Measurements from ENCODE around the gene NMRK1. TPM values are rescaled to one million over a fixed set of nuclear protein-coding genes. Genes with fewer than 3 reads are reported as not detected.

The NMRK1 gene
- total and polyA plus RNA-seq, 2 donors (not counting 1 experiment from before 2014, with no cell fraction given), result 10.1 TPM

DNA sequence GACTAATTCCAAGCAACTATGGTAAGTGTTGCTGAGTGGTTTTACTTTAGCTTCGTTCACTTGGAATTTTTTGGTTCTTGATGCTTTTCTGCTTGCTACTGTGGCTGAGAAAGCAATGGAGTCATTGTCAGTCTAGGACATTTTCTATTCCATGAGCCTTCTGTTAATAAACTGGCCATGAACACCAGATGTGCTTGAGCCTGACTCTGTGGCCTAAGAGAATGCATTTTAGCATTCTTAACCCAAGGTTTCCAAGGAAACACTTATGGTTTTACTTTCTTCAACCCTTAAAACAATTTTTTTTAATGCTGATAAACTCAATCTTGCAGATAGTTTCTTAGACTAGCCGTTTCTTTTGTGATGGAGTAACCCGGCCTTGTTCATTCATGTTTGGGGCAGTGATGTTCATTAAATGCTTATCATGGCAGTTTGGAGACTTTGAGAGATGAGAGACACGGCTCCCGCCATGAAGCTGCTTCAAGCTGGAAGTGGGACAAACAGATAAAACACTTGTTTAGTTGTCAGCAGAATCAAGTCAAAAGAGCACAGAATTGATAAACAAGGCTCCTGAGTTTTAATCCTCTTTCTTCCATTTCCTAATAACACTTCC lies 42.8 kb upstream of the NMRK1 start:
- no peaks in the 10 kb centered on the region for H3K9me3 ChIP-seq (ENCODE audit: control extremely low read depth in 1 of 3, control insufficient read depth in 2 of 3, insufficient read depth in 1 of 3, low read length in 2 of 3)
- no peak overlapping the region for H3K27ac ChIP-seq (ENCODE audit: low read length in 2 of 2)
- ChIA-PET POLR2A (no interaction called here), CTCF (interaction anchor here (1.0 kb wide), 1 partner anchor 18 kb away, joined by 3 read pairs; no protein-coding TSS in a partner anchor)
- H3K36me3 ChIP-seq (replicated peaks in 1 of 2; ENCODE audit: control extremely low read depth in 1 of 2, control insufficient read depth in 1 of 2, extremely low read depth in 1 of 2, insufficient read depth in 2 of 2, low read length in 1 of 2), result peaks cover 11 to 59% of the 10 kb centered on the region in 2 experiments
- Mint-ChIP-seq H3K27me3 (no peaks in the 10 kb centered on the region), H3K27ac (no peak overlapping the region), H3K4me1 (no peaks in the 10 kb centered on the region), H3K9me3 (ENCODE audit: insufficient read depth) (no peaks in the 10 kb centered on the region), H3K4me3 (no peak overlapping the region)
- peaks cover 61% of the 10 kb centered on the region for H4K20me1 ChIP-seq (ENCODE audit: control insufficient read depth, insufficient read depth, low read length, poor library complexity, severe bottlenecking)
- intact Hi-C loops (cut with micrococcal nuclease), result no loop called here
- no peak for ATAC-seq (ENCODE audit: low read depth)
- 89% methylated on average over 3 of the region's 5 CpGs for WGBS (ENCODE audit: insufficient coverage)
- H3K4me1 ChIP-seq (ENCODE audit: control insufficient read depth in 2 of 2, insufficient read depth in 2 of 2, low read length in 2 of 2), result no peaks in the 10 kb centered on the region
- H3K79me2 ChIP-seq (ENCODE audit: control insufficient read depth, insufficient read depth, low read length), result peaks cover 3% of the 10 kb centered on the region
- no peak overlapping the region for H3K4me3 ChIP-seq (ENCODE audit: control extremely low read depth in 1 of 5, extremely low read depth in 1 of 5, insufficient read depth in 1 of 5, low read depth in 2 of 5, low read length in 4 of 5)
- no peaks in the 10 kb centered on the region for H3K27me3 ChIP-seq (replicated peaks in 1 of 4; ENCODE audit: control extremely low read depth in 1 of 4, control insufficient read depth in 3 of 4, insufficient read depth in 4 of 4, low read length in 3 of 4)
- no peak for TF ChIP-seq EZH2 (IDR thresholded peaks at IDR 0.05; ENCODE audit: borderline replicate concordance, insufficient read depth, low read depth, low read length, poor library complexity, severe bottlenecking)
- TF ChIP-seq, protein P1, sequence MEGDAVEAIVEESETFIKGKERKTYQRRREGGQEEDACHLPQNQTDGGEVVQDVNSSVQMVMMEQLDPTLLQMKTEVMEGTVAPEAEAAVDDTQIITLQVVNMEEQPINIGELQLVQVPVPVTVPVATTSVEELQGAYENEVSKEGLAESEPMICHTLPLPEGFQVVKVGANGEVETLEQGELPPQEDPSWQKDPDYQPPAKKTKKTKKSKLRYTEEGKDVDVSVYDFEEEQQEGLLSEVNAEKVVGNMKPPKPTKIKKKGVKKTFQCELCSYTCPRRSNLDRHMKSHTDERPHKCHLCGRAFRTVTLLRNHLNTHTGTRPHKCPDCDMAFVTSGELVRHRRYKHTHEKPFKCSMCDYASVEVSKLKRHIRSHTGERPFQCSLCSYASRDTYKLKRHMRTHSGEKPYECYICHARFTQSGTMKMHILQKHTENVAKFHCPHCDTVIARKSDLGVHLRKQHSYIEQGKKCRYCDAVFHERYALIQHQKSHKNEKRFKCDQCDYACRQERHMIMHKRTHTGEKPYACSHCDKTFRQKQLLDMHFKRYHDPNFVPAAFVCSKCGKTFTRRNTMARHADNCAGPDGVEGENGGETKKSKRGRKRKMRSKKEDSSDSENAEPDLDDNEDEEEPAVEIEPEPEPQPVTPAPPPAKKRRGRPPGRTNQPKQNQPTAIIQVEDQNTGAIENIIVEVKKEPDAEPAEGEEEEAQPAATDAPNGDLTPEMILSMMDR (IDR thresholded peaks at IDR 0.05), result no peak
- no peak overlapping the region for H3K9ac ChIP-seq (ENCODE audit: low read length)
- no peak for DNase-seq
- H2AFZ ChIP-seq (ENCODE audit: insufficient read depth, low read depth, low read length, poor library complexity, severe bottlenecking), result no peak overlapping the region
- H3K4me2 ChIP-seq (replicated peaks; ENCODE audit: low read depth, low read length, poor library complexity, severe bottlenecking), result no peak overlapping the region

DNA sequence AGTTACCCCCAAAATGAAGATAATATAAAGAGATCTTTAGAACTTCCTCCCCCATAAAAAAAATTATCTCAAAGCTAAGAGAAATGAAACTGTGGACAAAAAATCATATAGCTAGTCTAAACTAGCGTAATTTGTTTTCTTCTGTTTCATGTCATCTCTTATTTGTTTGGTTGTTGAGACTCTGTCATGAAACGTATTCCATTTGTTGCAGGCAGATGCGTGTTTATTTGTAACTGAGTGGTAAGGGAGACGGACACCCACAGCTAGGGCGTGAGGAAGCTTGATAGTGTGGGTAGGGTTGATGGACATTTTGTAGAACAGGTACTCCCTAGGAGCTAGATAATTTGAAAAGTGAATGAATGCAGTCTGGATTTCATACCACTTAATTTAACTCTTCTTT lies 42.2 kb upstream of the NMRK1 start:
- Histone ChIP-seq H3K4me1 (ENCODE audit: control insufficient read depth in 2 of 2, insufficient read depth in 2 of 2, low read length in 2 of 2) (no peaks in the 10 kb centered on the region), H3K27me3 (replicated peaks in 1 of 4; ENCODE audit: control extremely low read depth in 1 of 4, control insufficient read depth in 3 of 4, insufficient read depth in 4 of 4, low read length in 3 of 4) (no peaks in the 10 kb centered on the region), H2AFZ (ENCODE audit: insufficient read depth, low read depth, low read length, poor library complexity, severe bottlenecking) (no peak overlapping the region), H3K4me3 (ENCODE audit: control extremely low read depth in 1 of 5, extremely low read depth in 1 of 5, insufficient read depth in 1 of 5, low read depth in 2 of 5, low read length in 4 of 5) (no peak overlapping the region), H3K9me3 (ENCODE audit: control extremely low read depth in 1 of 3, control insufficient read depth in 2 of 3, insufficient read depth in 1 of 3, low read length in 2 of 3) (no peaks in the 10 kb centered on the region), H3K9ac (ENCODE audit: low read length) (no peak overlapping the region), H4K20me1 (ENCODE audit: control insufficient read depth, insufficient read depth, low read length, poor library complexity, severe bottlenecking) (peaks cover 60% of the 10 kb centered on the region), H3K79me2 (ENCODE audit: control insufficient read depth, insufficient read depth, low read length) (peaks cover 2% of the 10 kb centered on the region), H3K36me3 (replicated peaks in 1 of 2; ENCODE audit: control extremely low read depth in 1 of 2, control insufficient read depth in 1 of 2, extremely low read depth in 1 of 2, insufficient read depth in 2 of 2, low read length in 1 of 2) (peaks cover 11 to 54% of the 10 kb centered on the region in 2 experiments), H3K27ac (ENCODE audit: low read length in 2 of 2) (no peak overlapping the region), H3K4me2 (replicated peaks; ENCODE audit: low read depth, low read length, poor library complexity, severe bottlenecking) (no peak overlapping the region)
- Mint-ChIP-seq H3K27me3 (no peaks in the 10 kb centered on the region), H3K4me1 (no peaks in the 10 kb centered on the region), H3K4me3 (no peak overlapping the region), H3K9me3 (ENCODE audit: insufficient read depth) (no peaks in the 10 kb centered on the region), H3K27ac (no peak overlapping the region)
- CTCF ChIA-PET, result interaction anchor here (0.7 kb wide), 1 partner anchor 201 kb away, joined by 3 read pairs; no protein-coding TSS in a partner anchor
- no peak for DNase-seq
- intact Hi-C loops (cut with micrococcal nuclease), result no loop called here
- POLR2A ChIA-PET, result no interaction called here
- no peak for ATAC-seq (ENCODE audit: low read depth)
- WGBS (ENCODE audit: insufficient coverage), result 96% methylated on average over 4 of the region's 5 CpGs
- TF ChIP-seq EZH2 (IDR thresholded peaks at IDR 0.05; ENCODE audit: borderline replicate concordance, insufficient read depth, low read depth, low read length, poor library complexity, severe bottlenecking), result no peak
- TF ChIP-seq, protein P1 (IDR thresholded peaks at IDR 0.05), result no peak
